Neural cell (in vitro differentiated cells): ENCODE measurements around the gene EPHA4.

Experiments
- EP300 ChIP-seq: fragments of 450-650 bp; conservative IDR thresholded peaks from 2 replicates; pipeline ENCODE4 v1.6.1; 2014; ENCODE audit warnings: antibody characterized with exemption, mild to moderate bottlenecking, moderate library complexity; ENCODE audit not compliant: poor library complexity, severe bottlenecking
- EZH2 ChIP-seq: fragments of 200-600, 300-800 bp; shearing (Covaris generic), sonication (generic); IDR thresholded peaks from 2 replicates; pipeline ENCODE4 v1.6.1; 2014; ENCODE audit warnings: antibody characterized with exemption, low read length, borderline replicate concordance, mild to moderate bottlenecking; ENCODE audit not compliant: insufficient read depth, poor library complexity, severe bottlenecking
- POLR2AphosphoS5 ChIP-seq: IDR thresholded peaks from 2 replicates; pipeline ENCODE4 v1.6.1; 2012
- RAD21 ChIP-seq: fragments of 450-650 bp; conservative IDR thresholded peaks from 2 replicates; pipeline ENCODE4 v1.6.1; 2014; ENCODE audit warnings: antibody characterized with exemption, mild to moderate bottlenecking, moderate library complexity
- TAF1 ChIP-seq: IDR thresholded peaks from 2 replicates; pipeline ENCODE4 v1.6.1; 2012; ENCODE audit warnings: low read depth
- TF ChIP-seq, protein P1 (sequence below): fragments of 450-650 bp; IDR thresholded peaks from 2 replicates; pipeline ENCODE4 v1.5.1; 2014; ENCODE audit warnings: antibody characterized with exemption, mild to moderate bottlenecking, moderate library complexity; ENCODE audit not compliant: poor library complexity, severe bottlenecking
- TF ChIP-seq, protein P2 (sequence below): IDR thresholded peaks from 2 replicates; pipeline ENCODE4 v1.6.1; 2012; ENCODE audit warnings: borderline replicate concordance

DNA sequence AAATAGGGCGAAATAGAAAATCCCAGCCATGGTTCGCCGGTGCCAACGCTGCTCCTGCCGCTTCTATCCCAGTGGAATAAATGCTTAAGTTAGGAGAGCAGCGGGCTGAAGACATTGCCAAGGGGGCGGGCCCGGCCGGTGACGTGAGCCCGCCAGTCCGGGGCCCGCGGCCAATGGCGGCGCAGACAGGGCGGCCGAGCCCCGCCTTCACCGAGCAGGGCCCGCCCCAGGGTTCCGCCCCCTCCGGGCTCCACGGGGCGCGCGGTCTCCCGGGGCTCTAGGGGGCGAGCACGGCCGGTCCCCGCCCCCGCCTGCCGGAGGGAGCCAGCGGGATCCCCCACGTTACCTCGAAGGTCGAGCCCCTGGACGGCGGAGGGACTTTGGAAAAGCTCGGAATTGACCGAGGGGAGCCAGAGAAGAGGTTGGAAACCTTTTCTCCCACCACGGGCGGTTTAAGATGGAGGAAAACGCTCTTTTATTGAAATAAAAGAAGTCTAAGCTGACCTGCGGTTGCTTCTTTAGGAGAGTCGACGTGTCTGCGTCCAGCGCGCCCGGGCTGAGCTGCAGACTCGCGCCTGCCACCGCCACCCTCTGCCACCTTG lies at the start of gene EPHA4:
- TF ChIP-seq EZH2 (no peak), EP300 (peak; percentile 32), RAD21 (peak; percentile 38), TAF1 (peak; percentile 85), POLR2AphosphoS5 (peak; percentile 89)
- TF ChIP-seq, protein P1, sequence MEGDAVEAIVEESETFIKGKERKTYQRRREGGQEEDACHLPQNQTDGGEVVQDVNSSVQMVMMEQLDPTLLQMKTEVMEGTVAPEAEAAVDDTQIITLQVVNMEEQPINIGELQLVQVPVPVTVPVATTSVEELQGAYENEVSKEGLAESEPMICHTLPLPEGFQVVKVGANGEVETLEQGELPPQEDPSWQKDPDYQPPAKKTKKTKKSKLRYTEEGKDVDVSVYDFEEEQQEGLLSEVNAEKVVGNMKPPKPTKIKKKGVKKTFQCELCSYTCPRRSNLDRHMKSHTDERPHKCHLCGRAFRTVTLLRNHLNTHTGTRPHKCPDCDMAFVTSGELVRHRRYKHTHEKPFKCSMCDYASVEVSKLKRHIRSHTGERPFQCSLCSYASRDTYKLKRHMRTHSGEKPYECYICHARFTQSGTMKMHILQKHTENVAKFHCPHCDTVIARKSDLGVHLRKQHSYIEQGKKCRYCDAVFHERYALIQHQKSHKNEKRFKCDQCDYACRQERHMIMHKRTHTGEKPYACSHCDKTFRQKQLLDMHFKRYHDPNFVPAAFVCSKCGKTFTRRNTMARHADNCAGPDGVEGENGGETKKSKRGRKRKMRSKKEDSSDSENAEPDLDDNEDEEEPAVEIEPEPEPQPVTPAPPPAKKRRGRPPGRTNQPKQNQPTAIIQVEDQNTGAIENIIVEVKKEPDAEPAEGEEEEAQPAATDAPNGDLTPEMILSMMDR = peak; percentile 58
- TF ChIP-seq, protein P2, sequence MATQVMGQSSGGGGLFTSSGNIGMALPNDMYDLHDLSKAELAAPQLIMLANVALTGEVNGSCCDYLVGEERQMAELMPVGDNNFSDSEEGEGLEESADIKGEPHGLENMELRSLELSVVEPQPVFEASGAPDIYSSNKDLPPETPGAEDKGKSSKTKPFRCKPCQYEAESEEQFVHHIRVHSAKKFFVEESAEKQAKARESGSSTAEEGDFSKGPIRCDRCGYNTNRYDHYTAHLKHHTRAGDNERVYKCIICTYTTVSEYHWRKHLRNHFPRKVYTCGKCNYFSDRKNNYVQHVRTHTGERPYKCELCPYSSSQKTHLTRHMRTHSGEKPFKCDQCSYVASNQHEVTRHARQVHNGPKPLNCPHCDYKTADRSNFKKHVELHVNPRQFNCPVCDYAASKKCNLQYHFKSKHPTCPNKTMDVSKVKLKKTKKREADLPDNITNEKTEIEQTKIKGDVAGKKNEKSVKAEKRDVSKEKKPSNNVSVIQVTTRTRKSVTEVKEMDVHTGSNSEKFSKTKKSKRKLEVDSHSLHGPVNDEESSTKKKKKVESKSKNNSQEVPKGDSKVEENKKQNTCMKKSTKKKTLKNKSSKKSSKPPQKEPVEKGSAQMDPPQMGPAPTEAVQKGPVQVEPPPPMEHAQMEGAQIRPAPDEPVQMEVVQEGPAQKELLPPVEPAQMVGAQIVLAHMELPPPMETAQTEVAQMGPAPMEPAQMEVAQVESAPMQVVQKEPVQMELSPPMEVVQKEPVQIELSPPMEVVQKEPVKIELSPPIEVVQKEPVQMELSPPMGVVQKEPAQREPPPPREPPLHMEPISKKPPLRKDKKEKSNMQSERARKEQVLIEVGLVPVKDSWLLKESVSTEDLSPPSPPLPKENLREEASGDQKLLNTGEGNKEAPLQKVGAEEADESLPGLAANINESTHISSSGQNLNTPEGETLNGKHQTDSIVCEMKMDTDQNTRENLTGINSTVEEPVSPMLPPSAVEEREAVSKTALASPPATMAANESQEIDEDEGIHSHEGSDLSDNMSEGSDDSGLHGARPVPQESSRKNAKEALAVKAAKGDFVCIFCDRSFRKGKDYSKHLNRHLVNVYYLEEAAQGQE = peak; percentile 84
